ENCODE data around the gene BMP8A.
"Not testable (repeated sequence)": the region's sequence is repeated elsewhere in the genome, so short reads cannot be mapped to it uniquely, and the experiment has no call there.

BMP8A gene

DNA sequence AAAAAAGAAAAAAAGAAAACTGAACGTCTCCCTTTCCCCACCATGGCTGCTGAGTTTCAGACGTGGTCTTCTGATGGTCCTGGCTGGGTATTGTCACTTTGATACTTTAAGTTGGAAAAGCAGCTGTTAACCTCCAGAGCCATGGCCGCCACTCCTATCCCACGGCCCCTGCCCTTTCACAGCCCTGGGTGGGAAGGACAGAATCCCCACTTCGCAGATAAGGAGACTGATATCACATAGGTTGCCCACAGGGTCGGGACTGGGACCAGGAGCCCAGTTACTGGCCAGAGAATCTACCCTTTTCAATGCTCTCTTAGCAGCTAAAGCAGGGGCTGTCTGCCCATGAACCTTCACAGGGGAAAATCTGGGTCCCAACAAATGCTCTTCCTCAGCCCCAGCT, 16.8 kb downstream of the BMP8A start:
- DNase-seq, result no peak

DNA sequence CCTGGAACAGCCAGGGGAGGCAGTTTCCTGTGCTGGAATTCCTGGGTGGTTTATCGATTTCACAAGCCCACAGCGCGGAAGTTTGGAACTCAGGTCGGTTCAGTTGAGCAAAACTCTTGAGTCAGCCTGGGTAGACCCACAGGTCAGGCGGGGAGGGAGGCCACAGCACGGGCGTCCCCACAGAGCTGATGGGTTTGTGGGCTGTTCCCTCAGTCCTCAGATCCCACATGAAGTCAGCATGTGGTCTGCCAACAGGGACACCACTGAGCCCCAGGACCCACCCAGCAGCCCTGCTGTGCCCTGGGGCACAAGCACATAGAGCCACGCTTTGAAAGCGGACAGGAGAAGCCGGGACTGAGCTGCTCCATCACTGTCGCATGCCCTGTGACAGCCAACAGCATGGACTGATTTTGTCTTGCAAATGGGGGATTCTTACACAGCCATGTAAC, 17.4 kb downstream of the BMP8A start:
- no peak for DNase-seq

- peak; percentile 69 for DNase-seq
These were observed 18.0 kb downstream of the BMP8A start for GRCh38 chr1:39509360-39510009.

GRCh38 chr1:39510570-39511186, 19.2 kb downstream of the BMP8A start:
- not testable (repeated sequence) for DNase-seq

DNA sequence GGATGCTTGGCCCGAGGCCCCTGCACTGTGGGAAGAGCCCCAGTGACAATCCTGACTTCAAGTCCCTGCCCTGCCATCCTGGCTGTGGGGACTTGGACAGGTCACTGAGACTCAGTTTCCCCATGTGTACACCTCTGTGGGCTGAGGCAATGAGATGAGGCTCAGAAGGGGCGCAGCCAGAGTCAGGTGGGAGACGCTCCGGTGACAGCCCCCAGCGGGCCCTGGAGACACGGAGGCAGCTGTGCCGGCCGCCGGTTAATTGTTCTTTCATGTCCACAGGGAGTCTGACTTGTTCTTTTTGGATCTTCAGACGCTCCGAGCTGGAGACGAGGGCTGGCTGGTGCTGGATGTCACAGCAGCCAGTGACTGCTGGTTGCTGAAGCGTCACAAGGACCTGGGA, 20.0 kb downstream of the BMP8A start:
- DNase-seq, result not testable (repeated sequence)

GRCh38 chr1:39512234-39512847, 20.9 kb downstream of the BMP8A start:
- DNase-seq, result not testable (repeated sequence)

DNA sequence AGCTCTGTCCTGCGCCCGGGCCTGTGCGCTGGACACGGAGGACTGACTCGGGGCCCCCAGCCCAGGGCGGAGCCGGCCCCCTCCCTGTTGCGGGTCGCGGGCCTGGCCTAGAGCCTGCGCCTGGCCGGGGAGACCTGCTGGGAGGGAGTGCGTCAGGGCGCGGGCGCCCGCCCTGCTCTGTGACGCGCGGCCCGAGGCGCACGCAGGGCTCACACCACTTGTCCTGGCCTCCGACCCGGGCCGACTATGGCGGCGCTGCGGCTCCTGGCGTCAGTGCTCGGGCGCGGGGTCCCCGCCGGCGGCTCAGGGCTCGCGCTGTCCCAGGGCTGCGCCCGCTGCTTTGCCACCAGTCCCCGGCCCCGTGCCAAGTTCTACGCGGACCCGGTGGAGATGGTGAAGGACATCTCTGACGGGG, 23.3 kb downstream of the BMP8A start:
- DNase-seq, result not testable (repeated sequence)

- DNase-seq, result not testable (repeated sequence)
These were observed 24.0 kb downstream of the BMP8A start for GRCh38 chr1:39515131-39516086.

GRCh38 chr1:39516841-39517240, 25.4 kb downstream of the BMP8A start:
- not testable (repeated sequence) for DNase-seq

DNA sequence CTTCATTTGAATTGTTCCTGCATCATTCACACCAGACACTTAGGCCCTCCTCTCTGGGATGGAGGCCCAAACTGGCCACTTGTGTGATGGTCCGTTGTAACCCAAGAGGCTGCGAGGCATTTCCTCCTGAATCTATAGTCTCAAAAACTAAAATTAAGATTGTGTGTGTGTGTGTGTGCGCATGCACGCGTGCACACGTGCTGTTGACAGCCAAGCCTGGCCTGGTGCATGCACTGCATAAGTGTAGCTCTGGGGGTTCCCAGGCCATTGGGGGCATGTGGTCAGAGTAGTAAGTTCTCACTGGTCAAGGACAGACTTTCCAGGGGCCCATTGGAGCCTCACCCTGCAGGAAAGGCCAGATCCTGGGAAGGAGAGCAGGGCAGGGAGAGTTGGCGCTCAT, 26.5 kb downstream of the BMP8A start:
- DNase-seq, result not testable (repeated sequence)

GRCh38 chr1:39519376-39519775, 27.9 kb downstream of the BMP8A start:
- DNase-seq, result not testable (repeated sequence)

- not testable (repeated sequence) for DNase-seq
These were observed 30.8 kb downstream of the BMP8A start for GRCh38 chr1:39522221-39522620.

DNA sequence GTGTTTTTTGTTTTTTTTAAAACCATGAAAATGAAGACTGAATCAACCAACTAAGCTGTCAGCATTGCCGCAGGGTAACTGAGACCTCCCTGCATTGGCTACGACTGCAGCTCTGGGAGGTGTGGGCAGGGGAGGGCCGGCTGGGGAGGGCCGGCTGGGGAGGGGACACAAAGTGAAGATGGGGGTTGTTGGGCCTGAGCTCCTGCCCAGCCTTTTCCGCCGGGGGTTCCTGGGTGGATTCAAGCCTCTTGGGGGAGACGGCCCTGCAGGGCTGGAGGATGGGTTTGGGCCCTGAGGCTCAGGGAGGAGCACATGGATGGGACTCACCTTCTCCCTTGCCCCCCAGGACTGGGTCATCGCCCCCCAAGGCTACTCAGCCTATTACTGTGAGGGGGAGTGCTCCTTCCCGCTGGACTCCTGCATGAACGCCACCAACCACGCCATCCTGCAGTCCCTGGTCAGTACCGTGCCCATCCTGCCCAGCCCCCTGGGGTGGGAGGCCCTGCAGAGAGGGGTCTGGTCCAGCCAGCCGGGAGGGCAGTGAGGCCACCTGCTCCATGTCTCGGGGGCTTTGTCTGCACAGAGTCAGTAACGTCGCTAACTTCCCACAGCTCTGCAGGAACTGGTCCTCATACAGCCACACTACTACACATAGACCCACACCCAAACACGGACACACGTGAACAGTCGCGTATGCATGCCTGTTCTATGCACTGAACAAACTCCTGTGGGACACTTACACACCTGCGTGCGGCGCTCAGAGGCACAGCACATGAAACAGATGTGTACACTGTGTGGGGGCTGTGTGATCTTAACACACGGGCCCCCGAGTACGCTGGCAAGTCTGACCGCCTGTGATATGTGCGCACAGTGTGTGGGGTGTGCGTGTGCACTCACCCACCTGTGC, 31.5 kb downstream of the BMP8A start:
- DNase-seq, result no peak

GRCh38 chr1:39524171-39524570, 32.7 kb downstream of the BMP8A start:
- no peak for DNase-seq

- no peak for DNase-seq
These were observed 33.3 kb downstream of the BMP8A start for GRCh38 chr1:39524591-39525365.

GRCh38 chr1:39525366-39526165, 34.1 kb downstream of the BMP8A start:
- DNase-seq, result no peak

DNA sequence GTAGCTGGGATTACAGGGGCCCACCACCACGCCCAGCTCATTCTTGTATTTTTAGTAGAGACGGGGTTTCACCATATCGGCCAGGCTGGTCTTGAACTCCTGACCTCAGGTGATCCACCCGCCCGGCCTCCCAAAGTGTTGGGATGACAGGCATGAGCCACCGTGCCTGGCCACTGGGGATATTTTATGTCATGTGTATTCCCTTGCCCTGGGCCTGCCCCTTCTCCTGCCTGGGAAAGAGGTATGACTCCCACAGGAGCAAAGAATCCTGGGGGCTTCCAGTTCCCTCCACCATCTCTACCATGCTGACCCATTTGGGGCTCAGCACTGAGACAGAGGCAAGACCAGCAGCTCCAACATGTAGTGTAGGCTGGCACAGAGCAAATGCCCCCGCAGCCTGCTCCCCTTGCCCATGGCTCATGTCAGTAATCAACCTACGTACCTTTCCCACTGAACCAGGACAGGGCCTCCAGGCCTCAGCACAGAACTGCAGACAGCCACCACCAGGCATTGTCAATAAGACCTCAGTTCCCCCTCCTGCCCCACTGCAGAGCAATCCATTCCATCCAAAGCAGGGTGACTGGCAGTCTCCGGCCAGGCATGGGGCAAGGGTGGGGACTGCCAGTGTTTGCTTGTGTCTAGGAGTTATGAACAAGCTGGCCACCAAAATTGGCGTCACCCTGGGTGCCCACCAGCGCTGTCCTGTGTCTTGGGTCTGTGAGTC, 35.2 kb downstream of the BMP8A start:
- DNase-seq, result no peak

GRCh38 chr1:39527190-39527579, 35.7 kb downstream of the BMP8A start:
- DNase-seq, result not testable (repeated sequence)

- DNase-seq, result no peak
These were observed 36.6 kb downstream of the BMP8A start for GRCh38 chr1:39528082-39528481.
